Activated naive CD4-positive, alpha-beta T cell treated with Interleukin-2 at 50 U/mL for 16 hours (primary cell): ENCODE measurements around the gene GPR26.
"Not testable (repeated sequence)": the region's sequence is repeated elsewhere in the genome, so short reads cannot be mapped to it uniquely, and the experiment has no call there.

Experiments used
- DNase-seq: peaks from one replicate; pipeline ENCODE4 v3.0.0-alpha.2; 2020

The GPR26 gene

DNA sequence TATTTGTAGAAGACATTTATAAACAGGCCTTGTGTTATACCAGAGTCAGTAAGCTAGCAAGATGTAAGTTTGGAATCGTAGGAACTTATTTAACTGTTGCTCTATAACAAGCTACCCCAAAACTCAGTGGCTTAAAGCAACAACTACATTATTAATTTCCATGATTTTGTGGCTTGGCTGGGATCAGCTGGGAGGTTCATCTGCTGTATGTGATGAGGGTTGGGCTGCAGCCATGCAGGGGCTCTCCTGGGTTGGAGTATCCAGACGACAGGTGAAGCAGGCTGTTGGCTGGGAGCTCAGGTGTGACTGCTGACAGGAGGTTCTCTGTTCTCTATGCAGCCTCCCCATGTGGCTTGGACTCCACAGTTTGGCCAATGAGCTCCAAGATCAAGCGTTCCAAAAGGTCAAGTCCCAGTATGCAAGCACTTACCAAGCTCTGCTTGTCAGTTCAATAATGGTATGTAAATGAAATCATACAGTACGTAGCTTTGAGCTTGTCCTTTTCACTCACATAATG lies 52.4 kb downstream of the GPR26 start:
- DNase-seq: no peak

DNA sequence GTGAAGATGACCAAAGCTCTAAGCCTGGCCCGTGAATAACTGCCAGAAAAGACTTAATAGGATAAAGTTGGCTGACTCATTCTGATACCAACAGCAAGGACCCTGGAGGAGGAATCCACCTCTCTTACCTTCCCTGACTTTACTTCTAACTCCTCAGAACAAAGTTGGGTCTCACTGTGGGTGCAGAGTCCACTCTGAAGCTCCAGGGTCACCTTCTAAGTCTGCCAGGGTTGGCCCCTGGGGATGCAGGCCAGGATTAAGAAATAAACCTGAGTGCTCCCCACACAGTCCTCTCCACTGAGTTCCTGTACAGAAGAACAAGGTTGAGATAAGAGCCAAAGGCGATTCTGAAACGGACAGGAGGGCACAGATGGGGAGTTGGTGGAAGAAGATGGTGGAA lies 54.4 kb downstream of the GPR26 start:
- DNase-seq: no peak

DNA sequence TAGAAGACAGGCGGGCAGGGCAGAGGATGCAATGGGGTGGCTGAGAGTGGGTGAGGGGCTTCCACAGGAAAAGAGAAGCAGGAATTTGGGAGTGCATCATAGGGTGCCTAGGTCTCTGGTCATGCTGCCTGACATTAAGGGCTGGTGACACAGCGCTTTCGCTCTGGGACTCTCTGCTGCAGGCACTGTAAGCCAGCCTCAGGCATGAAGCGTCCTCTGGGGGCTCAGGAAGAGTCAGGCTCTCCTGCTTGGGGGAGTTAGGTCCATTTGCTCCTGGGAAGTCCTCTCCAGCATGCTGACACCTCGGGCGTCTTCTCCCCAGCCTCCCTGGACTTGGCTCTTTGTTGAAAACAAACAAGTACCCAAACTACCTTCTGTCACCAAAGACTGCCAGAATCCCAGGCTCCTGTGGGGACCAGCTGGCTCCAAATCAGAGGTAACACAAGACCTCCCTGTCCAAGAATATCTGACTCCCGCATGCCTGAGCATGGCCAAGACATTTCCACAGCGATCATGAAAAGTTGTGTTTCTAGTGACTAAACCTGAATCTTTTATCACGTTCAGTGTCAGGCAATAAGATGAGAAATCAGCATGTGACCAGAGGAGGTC lies 55.4 kb downstream of the GPR26 start:
- DNase-seq: no peak

DNA sequence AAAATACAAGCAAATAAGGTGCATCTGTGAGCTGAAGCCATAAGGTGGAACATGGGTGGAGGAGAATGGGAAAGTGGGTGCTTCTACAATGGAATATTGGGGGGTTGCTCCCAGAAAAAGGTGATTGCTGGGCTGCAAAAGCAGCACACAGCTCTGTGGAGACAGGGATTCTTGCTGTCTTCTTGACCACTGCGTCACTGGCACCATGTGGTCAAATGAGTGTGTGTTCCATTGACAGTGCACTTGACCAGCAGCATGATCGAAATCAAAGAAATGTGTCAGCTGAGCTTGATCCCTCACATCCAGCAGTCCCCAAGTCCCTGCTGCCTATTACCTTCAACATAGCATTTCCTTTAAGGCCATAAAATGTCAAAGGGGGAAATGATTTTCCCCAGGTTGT lies 56.2 kb downstream of the GPR26 start:
- no peak for DNase-seq

DNA sequence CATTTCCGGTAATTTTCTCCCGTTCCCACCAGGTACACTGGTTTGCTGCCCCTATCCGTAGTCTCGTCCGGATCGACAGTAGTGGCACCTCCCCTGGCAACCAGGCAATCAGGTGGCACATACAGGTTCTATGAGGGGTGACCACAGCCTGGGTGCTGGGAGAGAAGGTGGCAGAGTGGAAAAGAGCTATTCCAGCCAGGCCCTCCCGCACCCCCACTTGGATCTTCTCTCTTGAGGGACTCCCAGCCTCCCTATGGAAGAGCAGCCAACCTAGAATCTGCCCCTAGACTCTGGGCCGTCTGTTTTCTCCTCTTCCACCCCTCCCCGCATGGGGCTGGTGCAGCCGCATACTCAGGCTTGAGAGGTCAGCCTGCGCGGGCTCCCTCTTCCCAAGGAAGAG lies 58.6 kb downstream of the GPR26 start:
- no peak for DNase-seq

DNA sequence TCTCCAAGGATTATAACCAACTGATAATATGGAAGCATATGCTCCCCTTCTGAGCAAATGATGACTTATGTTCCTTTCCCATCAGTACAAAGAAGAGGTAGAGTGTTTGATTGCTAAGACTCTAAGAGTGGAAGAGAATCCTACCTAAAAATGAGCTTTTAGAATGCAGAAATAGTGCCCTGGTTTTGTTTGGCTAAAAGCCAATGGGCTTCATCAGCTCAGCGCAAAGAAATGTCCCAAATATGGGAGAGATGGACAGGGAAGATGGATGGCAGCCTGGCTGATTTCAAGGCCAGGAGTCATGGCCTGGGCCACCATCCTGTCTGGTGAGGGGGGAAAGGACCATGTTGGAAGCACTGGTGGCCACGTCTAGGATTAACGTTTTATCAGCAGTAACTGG lies 60.2 kb downstream of the GPR26 start:
- no peak for DNase-seq

DNA sequence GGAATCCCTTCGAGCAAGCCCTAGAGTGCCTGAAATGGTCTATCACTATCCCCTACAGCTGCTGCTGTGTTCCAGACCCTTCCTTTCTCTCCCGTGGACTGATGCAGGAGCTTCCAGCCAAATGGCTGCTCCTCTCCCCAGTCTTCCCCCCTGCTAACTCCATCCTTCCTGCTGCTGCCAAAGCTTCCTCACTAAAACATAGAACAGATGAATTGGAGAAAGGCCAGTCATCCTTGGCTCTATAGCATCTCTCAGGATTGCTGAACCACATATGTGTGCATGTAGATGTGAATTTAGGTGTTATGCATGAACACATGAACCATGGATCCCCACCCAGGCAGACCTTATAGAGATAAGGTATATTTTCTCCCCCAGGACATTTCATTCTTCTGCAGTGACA lies 60.7 kb downstream of the GPR26 start:
- DNase-seq: no peak

DNA sequence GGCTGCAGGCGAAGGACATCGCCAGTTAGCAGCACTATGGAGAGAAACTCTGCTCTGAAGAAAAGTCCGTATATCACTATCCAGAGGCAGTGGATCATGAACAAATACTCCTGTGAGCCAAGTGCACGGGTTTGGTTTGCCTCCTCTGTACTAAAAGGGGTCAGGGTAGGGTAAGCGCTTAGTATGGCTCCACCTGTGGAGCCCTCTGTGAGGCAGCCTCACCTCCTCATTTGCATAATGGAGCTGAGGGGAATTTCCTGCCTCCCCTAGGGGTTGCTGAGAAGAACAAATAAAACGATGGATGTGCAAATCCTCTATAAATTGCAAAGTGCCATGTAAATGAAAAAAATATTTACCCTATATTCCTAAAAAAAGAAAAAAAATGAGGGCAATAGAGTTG lies 63.4 kb downstream of the GPR26 start:
- DNase-seq: no peak

DNA sequence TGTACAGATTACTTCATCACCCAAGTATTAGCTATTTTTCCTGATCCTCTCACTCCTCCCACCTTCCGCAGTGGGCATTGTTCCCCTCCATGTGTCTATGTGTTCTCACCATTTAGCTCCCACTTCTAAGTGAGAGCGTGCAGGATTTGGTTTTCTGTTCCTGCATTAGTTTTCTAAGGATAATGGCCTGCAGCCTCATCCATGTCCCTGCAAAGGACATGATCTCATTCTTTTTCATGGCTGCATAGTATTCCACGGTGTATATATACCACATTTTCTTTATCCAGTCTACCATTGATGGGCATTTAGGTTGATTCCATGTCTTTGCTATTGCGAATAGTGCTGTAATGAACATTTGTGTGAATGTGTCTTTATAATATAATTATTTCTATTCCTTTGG lies 70.8 kb downstream of the GPR26 start:
- not testable (repeated sequence) for DNase-seq

DNA sequence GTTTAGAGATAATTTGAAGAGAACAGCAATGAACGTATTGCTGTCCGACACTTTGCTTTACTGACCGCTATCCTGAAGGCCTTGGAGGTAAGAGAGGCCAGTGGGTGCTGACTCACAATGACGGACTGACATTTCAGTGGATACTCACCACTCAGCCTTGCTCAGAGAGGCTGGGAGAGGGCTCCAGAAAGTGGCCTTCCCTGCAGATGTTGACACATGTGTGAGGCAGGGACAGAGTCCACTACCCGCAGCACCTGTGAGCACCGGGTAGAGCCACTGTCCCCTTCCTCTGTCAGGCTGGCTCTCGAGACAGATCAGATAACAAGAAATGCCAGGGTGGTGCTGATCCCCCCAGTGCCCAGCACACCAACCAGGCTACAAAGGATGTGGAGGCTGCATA lies 75.0 kb downstream of the GPR26 start:
- no peak for DNase-seq

DNA sequence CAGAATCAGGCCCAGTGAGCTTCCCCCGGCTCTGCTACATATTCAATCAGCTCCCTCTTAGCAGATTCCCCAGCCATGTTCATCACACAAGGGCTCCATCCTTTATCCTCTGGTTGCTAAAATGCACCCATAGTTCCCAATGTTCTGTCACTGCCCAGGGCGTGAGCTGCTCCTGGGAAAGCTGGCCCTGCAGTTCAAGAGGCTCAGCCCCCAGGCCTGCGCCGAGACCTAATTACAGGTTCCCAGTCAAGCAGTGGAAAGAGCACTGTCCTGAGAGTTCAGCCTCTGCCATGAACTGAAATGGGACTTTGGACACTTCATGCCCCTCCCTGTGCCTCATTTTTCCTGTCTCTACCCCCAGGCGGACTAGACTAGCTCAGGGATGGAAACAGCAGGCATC lies 75.6 kb downstream of the GPR26 start:
- no peak for DNase-seq

DNA sequence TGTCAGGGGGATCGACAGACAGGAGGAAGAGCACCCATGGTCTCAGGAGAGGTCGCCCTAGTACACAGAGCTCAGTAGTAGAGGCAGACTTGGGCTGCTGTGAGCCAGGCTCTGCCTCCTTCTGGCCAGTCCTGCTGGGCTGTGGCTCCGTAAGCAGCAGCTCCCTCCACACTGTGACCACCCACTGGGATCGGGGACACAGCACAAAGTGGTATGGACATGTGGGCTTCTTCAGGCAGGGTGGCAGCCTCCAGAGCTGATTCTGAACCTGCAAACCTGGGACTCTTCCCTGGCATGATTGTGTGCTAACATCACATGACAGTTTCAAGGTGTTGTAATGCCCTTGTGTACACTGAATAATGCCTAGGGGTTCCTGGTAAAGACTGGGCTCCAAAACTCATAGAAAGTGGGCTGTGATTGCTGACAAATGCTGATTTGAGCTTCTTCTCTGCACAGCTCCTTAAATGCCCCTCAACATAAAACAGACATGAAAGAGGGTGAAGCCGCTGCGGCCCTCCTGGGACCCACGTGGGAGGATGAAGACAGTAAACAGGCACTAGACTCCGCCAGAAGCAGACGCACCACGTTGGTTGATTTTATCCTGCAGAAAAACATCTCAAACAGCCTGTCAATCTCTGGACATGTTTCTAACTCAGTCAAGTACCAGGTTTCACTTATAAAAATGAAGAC lies 76.7 kb downstream of the GPR26 start:
- no peak for DNase-seq

DNA sequence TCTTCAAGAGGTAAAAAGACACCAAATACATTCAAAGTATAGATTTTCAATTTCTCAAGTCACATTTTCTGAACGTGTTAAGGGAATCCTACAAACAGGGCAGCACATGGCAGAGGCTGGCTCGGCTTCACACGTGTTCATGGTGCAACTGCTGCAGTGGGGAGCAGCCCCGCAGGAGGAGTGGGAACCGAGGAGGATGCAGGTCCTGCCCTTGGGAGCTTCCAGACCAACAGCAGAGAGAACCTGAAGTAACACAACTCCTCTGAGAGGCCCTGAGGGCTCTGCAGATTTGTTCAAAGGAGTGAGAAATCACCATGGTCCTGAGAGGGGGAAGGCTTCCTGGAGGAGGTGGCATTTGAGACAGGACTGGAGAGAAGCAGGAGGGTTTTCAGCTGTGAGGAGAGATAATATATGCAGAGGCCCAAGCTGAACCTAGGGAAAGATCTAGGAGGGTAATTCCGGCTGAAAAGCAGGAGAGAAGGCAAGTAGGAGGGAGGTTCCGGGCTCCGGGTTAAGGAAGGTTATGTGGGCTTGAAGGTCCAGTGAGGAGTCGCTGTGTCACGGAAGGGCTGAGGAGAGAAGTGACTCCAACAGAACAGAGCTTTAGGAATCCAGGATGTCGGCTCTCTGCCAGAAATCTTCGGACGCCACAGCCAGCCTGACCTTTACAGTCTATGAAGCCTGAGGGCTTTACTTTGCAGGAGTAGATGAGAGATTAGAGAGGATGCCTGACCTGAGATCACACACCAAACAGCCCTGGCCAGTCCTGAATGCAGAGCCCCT lies 77.5 kb downstream of the GPR26 start:
- no peak for DNase-seq

DNA sequence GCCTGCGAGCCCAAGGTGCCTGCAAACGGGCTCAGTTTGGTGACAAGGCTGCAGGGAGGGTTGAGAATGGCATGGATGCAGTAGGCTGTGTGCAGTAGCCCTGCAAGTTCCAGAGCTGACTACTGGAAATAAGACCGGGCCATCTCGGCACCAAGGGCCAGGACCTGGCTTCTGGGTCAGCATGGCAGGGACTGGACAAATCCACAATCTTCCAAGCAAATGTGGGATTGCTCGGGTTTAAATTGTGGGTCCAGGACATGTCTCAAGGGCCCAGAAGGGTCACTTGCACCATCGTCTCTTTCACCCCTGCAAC lies 78.0 kb downstream of the GPR26 start:
- DNase-seq: no peak
